Measurements from ENCODE around the gene PLCB1.

PLCB1 gene

DNA sequence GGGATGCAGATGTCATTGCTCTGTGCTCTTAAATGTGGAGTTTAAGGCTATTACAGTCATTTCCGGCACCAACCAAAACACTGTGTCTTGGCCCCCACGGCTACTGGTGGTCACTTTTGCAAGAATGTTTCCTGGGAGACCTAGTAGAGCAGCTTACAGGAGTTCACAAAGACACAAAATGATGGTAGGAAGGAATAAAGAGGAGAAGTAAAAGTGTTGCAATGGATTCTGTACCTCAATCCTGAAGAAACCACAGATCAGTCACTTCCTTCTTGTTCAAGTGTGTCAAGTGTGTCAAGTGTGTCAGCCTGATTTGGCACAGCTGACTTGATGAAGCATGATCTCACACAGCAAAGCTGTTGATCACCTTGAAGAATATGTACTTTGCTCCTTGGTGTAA lies 344.0 kb downstream of the PLCB1 start:
- peaks cover 11% of the 10 kb centered on the region for H3K4me1 ChIP-seq (ENCODE audit: control insufficient read depth, insufficient read depth, low read length)
- H3K4me3 ChIP-seq (ENCODE audit: low read depth, low read length) = no peak overlapping the region
- no peak overlapping the region for H3K9ac ChIP-seq (ENCODE audit: low read length)
- no peaks in the 10 kb centered on the region for H3K36me3 ChIP-seq (ENCODE audit: control insufficient read depth, insufficient read depth, low read length)
- no peaks in the 10 kb centered on the region for H3K9me3 ChIP-seq (ENCODE audit: control insufficient read depth, insufficient read depth, low read depth, low read length)
- H3K27me3 ChIP-seq (ENCODE audit: control insufficient read depth, insufficient read depth, low read length) = no peaks in the 10 kb centered on the region
- no peak overlapping the region for H3K27ac ChIP-seq (ENCODE audit: low read depth, low read length)

DNA sequence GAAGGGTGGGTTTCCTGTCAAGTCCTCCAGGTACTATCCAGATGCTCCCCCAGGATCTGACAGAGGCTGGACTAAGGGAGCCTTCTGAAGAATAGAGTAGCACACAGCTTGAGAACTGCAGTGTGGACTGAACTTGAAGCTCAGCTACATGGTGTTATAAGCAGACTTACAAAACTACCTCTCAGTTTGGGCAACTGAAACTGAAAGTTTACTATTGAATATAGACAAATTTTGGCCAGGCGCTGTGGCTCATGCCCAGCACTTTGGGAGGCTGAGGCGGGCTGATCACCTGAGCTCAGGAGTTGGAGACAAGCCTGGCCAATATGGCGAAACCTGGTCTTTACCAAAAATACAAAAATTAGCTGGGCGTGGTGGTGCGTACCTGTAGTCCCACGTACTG lies 348.5 kb downstream of the PLCB1 start:
- H3K9me3 ChIP-seq (ENCODE audit: control insufficient read depth, insufficient read depth, low read depth, low read length) = no peaks in the 10 kb centered on the region
- H3K4me1 ChIP-seq (ENCODE audit: control insufficient read depth, insufficient read depth, low read length) = no peaks in the 10 kb centered on the region
- H3K9ac ChIP-seq (ENCODE audit: low read length) = no peak overlapping the region
- H3K27me3 ChIP-seq (ENCODE audit: control insufficient read depth, insufficient read depth, low read length) = no peaks in the 10 kb centered on the region
- H3K36me3 ChIP-seq (ENCODE audit: control insufficient read depth, insufficient read depth, low read length) = no peaks in the 10 kb centered on the region
- no peak overlapping the region for H3K4me3 ChIP-seq (ENCODE audit: low read depth, low read length)
- H3K27ac ChIP-seq (ENCODE audit: low read depth, low read length) = no peak overlapping the region

DNA sequence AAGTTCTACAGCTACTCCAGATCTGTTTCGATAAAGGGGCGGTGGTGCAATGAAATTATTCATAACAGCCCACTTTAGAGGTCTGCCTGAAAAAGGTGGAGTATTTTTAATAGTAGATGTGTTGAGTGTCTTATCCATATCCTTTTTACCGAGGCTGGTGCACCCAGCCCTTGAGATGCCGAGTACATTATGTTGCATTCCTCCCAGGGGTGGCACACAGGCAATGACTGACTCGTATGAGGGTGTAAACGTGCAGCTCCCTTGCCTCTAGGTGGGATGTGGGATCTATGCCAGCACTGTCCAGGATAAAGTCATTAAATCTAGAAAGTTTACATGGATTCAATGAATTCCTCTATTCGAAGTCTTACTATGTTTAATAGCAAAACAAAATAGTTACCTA lies 355.6 kb downstream of the PLCB1 start:
- Histone ChIP-seq H3K4me1 (ENCODE audit: control insufficient read depth, insufficient read depth, low read length) (peaks cover 11% of the 10 kb centered on the region), H3K9me3 (ENCODE audit: control insufficient read depth, insufficient read depth, low read depth, low read length) (no peaks in the 10 kb centered on the region)

DNA sequence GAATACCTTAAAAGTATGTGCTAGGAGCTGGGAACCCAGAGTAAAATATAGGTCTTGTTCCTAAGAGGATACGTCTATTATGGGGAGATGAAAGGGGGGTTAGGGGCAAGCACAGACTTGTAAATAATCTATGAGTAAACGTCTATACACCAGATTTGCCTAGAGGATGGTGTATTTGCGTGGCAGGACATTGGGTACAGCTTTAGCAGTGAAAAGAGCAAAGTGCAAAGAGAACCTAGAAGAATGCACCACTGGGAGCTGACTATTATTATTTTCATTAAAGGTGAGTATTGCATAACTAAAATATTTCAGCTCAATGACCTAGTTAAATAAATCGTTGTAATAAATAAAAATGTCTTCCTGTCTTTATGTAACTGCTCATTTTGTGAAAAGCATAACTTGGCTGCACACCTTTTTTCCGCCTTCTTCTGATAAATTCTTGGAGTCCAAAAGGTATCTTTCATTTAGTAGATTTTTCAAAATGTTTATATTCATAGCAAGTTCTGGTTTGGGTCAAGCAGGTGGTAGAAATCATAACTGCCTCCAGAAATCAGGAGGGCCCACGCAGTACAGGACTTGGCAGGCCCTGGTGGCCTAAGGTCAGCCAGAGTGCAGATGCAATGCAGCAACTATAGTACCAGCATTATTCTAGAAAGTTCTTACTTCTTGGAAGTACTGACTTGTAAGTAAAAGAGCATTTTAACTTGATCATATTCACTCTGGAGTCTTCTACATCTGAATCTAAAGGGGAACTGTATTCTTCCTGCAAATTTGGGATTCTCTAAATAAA lies 357.2 kb downstream of the PLCB1 start:
- no peaks in the 10 kb centered on the region for H3K27me3 ChIP-seq (ENCODE audit: control insufficient read depth, insufficient read depth, low read length)
- peaks cover 11% of the 10 kb centered on the region for H3K4me1 ChIP-seq (ENCODE audit: control insufficient read depth, insufficient read depth, low read length)
- H3K27ac ChIP-seq (ENCODE audit: low read depth, low read length) = no peak overlapping the region
- no peaks in the 10 kb centered on the region for H3K9me3 ChIP-seq (ENCODE audit: control insufficient read depth, insufficient read depth, low read depth, low read length)
- no peak overlapping the region for H3K4me3 ChIP-seq (ENCODE audit: low read depth, low read length)
- no peak overlapping the region for H3K9ac ChIP-seq (ENCODE audit: low read length)
- H3K36me3 ChIP-seq (ENCODE audit: control insufficient read depth, insufficient read depth, low read length) = no peaks in the 10 kb centered on the region

More for the DNA sequence above, 355.6 kb downstream of the PLCB1 start:
- no peak overlapping the region for H3K9ac ChIP-seq (ENCODE audit: low read length)
- no peaks in the 10 kb centered on the region for H3K36me3 ChIP-seq (ENCODE audit: control insufficient read depth, insufficient read depth, low read length)
- H3K4me3 ChIP-seq (ENCODE audit: low read depth, low read length) = no peak overlapping the region
- no peaks in the 10 kb centered on the region for H3K27me3 ChIP-seq (ENCODE audit: control insufficient read depth, insufficient read depth, low read length)
- H3K27ac ChIP-seq (ENCODE audit: low read depth, low read length) = no peak overlapping the region

DNA sequence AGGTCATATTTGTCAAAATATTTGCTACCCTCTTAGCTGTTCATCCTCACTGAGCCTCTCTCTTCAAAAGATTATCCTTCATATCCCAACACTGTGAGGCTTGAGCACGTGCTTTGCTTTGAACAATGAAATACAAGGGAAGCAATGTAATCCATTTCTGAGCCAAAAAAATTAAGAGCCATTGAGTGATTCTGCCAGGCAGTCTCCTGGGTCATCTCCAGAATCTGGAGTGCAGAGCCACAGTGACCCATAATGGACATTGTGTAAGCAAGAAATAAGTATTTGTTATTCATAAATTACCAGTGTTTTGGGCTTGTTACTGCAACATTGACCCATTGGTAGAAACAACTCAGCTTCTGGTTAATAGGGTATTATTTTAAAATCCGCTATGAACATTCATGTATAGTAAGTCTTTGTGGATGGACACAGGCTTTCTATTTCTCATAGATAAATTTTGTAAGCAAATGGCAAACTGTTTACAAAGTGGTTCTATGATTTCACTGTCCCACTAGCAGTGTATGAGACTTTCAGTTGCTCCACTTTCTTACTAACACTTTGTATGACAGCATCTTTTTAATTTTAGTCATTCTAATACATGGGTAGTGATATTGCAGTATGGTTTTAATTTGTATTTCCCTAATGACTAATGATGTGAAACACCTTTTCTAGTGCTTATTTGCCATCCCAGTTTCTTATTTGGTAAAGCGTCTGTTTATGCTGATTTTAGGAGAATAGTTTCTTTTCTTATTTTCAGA lies 358.2 kb downstream of the PLCB1 start:
- no peak overlapping the region for H3K4me3 ChIP-seq (ENCODE audit: low read depth, low read length)
- H3K9me3 ChIP-seq (ENCODE audit: control insufficient read depth, insufficient read depth, low read depth, low read length) = no peaks in the 10 kb centered on the region
- no peak overlapping the region for H3K9ac ChIP-seq (ENCODE audit: low read length)
- H3K4me1 ChIP-seq (ENCODE audit: control insufficient read depth, insufficient read depth, low read length) = peaks cover 11% of the 10 kb centered on the region
- no peaks in the 10 kb centered on the region for H3K27me3 ChIP-seq (ENCODE audit: control insufficient read depth, insufficient read depth, low read length)
- no peak overlapping the region for H3K27ac ChIP-seq (ENCODE audit: low read depth, low read length)
- no peaks in the 10 kb centered on the region for H3K36me3 ChIP-seq (ENCODE audit: control insufficient read depth, insufficient read depth, low read length)

DNA sequence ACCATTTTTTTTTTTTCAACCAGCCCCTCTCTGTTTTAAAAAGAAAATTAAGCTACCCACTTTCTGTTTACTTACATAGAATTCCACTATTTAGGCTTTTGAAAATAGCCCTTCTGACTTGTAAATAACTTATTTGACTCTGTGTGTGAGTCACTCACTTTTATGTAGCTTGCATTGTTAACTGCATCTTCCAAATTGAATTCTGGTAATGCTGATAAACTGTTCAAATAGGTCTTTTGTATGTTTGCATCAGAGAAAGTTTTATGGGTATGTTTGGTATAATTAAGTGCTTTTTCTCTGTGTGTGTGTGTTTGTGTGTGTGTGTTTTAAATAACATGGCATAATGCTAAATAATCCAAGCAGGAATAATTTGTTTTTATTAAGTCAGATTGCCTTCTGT lies 360.1 kb downstream of the PLCB1 start:
- H3K27ac ChIP-seq (ENCODE audit: low read depth, low read length) = no peak overlapping the region
- no peak overlapping the region for H3K9ac ChIP-seq (ENCODE audit: low read length)
- H3K9me3 ChIP-seq (ENCODE audit: control insufficient read depth, insufficient read depth, low read depth, low read length) = no peaks in the 10 kb centered on the region
- peaks cover 11% of the 10 kb centered on the region for H3K4me1 ChIP-seq (ENCODE audit: control insufficient read depth, insufficient read depth, low read length)
- H3K27me3 ChIP-seq (ENCODE audit: control insufficient read depth, insufficient read depth, low read length) = no peaks in the 10 kb centered on the region
- no peaks in the 10 kb centered on the region for H3K36me3 ChIP-seq (ENCODE audit: control insufficient read depth, insufficient read depth, low read length)
- H3K4me3 ChIP-seq (ENCODE audit: low read depth, low read length) = no peak overlapping the region

DNA sequence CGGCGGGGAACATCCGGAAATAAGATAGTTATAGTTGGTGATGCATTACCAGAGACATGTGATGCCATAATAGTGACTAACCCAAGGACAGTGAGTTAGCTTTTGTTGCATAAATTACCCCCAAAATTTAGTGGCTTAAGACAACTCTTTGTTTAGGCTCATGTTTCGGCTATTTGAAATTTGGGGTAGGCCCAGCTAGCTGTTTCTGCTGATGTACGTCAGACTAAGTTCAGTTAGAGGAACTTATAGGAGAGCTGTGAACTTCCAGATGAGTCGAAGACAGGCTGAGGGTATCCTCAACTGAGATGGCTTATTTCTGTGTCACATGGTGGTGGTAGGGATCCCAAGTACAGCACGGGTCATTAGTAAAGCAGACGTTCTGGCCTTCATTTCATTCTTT lies 366.5 kb downstream of the PLCB1 start:
- no peaks in the 10 kb centered on the region for H3K9me3 ChIP-seq (ENCODE audit: control insufficient read depth, insufficient read depth, low read depth, low read length)
- H3K27ac ChIP-seq (ENCODE audit: low read depth, low read length) = no peak overlapping the region

DNA sequence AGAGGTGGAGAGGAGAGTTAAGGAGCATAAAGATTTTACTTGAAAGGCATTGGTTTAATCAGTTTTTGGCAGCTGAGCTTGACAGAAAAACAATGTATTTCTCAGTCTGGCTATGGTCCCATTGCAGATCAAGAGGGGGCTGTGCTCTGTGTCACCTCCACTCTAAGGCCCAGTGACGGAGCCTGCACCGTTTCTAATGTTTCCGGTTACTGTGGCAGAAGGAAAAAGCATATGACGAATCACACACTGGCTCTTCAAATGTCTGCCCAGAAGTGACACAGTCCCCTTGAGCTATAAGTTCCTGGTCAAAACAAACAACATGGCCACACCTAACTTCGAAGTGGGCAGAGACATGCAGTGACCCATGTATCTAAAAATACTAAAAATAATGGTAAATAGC lies 372.0 kb downstream of the PLCB1 start:
- Histone ChIP-seq H3K9me3 (ENCODE audit: control insufficient read depth, insufficient read depth, low read depth, low read length) (no peaks in the 10 kb centered on the region), H3K27ac (ENCODE audit: low read depth, low read length) (no peak overlapping the region), H3K4me3 (ENCODE audit: low read depth, low read length) (no peak overlapping the region), H3K27me3 (ENCODE audit: control insufficient read depth, insufficient read depth, low read length) (no peaks in the 10 kb centered on the region), H3K36me3 (ENCODE audit: control insufficient read depth, insufficient read depth, low read length) (no peaks in the 10 kb centered on the region), H3K4me1 (ENCODE audit: control insufficient read depth, insufficient read depth, low read length) (peaks cover 10% of the 10 kb centered on the region), H3K9ac (ENCODE audit: low read length) (no peak overlapping the region)

More for the DNA sequence above, 366.5 kb downstream of the PLCB1 start:
- Histone ChIP-seq H3K36me3 (ENCODE audit: control insufficient read depth, insufficient read depth, low read length) (no peaks in the 10 kb centered on the region), H3K4me1 (ENCODE audit: control insufficient read depth, insufficient read depth, low read length) (no peaks in the 10 kb centered on the region), H3K27me3 (ENCODE audit: control insufficient read depth, insufficient read depth, low read length) (no peaks in the 10 kb centered on the region), H3K9ac (ENCODE audit: low read length) (no peak overlapping the region), H3K4me3 (ENCODE audit: low read depth, low read length) (no peak overlapping the region)

DNA sequence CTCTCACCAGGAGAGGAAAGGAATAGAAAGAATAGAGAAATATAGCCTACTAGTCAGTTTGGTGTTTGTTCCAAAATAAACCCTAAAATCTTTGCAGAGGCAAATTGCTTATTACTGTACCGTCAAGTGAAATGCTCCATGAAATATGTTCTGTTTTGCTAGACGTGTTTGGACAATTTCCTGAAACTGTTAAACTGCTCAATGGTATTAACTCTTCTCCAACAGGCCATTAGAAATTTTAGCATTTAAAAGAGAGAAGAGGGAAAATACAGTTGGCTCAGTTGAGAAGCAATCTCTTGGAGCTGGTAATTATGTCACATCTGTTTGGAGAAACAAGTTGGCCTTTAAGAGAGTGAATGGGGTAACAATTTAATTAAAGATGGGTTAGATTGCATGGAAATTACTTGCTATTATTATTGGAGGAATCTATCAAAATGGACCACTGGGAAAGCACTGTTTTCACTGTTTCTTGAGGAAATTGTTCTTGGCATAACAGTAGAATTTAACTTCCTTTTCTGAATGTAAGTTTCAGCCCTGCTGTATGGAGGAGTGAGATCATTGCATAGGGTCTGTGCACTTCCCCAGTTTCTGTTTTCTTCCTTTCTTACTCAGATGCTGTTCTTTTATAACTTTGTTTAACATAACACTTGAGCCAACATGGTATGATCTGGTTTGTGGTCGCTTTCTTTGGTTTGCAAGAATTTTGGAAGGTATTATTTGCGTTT lies 373.6 kb downstream of the PLCB1 start:
- Histone ChIP-seq H3K9me3 (ENCODE audit: control insufficient read depth, insufficient read depth, low read depth, low read length) (no peaks in the 10 kb centered on the region), H3K4me1 (ENCODE audit: control insufficient read depth, insufficient read depth, low read length) (peaks cover 10% of the 10 kb centered on the region), H3K36me3 (ENCODE audit: control insufficient read depth, insufficient read depth, low read length) (no peaks in the 10 kb centered on the region), H3K27me3 (ENCODE audit: control insufficient read depth, insufficient read depth, low read length) (no peaks in the 10 kb centered on the region), H3K9ac (ENCODE audit: low read length) (no peak overlapping the region), H3K4me3 (ENCODE audit: low read depth, low read length) (no peak overlapping the region), H3K27ac (ENCODE audit: low read depth, low read length) (no peak overlapping the region; the same call in 1 of the 2 replicates)

DNA sequence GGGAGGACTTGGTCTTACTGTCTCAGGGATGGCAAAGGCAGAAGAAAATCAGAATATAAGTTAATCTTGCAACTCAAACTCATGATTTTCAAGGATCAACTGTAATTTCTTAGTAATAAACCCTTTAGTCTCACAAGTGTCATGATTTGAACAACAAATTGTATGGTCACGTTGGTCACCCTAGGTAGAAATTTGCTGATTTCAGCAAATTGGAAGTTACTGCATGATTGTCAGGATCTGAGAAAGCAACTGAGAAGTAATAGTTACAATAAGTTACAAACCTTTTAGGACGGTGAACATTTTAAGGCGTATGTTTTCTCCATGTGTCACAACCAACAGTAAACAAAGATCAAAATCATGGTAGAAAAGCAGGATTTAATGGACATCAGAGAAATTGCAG lies 375.2 kb downstream of the PLCB1 start:
- Histone ChIP-seq H3K36me3 (ENCODE audit: control insufficient read depth, insufficient read depth, low read length) (no peaks in the 10 kb centered on the region), H3K4me1 (ENCODE audit: control insufficient read depth, insufficient read depth, low read length) (peaks cover 10% of the 10 kb centered on the region), H3K4me3 (ENCODE audit: low read depth, low read length) (no peak overlapping the region), H3K27me3 (ENCODE audit: control insufficient read depth, insufficient read depth, low read length) (no peaks in the 10 kb centered on the region), H3K9ac (ENCODE audit: low read length) (no peak overlapping the region), H3K9me3 (ENCODE audit: control insufficient read depth, insufficient read depth, low read depth, low read length) (no peaks in the 10 kb centered on the region), H3K27ac (ENCODE audit: low read depth, low read length) (no peak overlapping the region)

DNA sequence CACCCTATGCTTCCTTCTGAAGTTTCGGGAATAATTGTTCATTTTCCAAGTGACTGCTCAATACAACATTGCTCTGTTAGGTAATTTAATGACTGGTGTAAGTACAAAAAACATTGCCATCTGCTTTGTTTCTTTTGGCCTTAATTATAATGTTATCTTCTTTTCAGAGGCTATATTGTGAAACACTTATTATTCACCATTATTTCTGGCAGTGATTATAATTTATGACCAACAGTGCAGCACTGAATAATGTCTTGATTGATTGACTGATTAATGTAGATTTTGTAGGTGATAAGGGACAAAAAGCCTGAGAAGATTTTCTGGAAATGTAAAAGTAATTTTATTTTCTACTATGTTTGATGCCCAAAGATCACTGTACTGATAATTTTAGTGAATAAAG lies 377.7 kb downstream of the PLCB1 start:
- Histone ChIP-seq H3K36me3 (ENCODE audit: control insufficient read depth, insufficient read depth, low read length) (no peaks in the 10 kb centered on the region), H3K27ac (ENCODE audit: low read depth, low read length) (no peak overlapping the region), H3K27me3 (ENCODE audit: control insufficient read depth, insufficient read depth, low read length) (no peaks in the 10 kb centered on the region), H3K4me3 (ENCODE audit: low read depth, low read length) (no peak overlapping the region), H3K4me1 (ENCODE audit: control insufficient read depth, insufficient read depth, low read length) (peaks cover 10% of the 10 kb centered on the region), H3K9ac (ENCODE audit: low read length) (no peak overlapping the region), H3K9me3 (ENCODE audit: control insufficient read depth, insufficient read depth, low read depth, low read length) (no peaks in the 10 kb centered on the region)

Measured in HUES6 (cell line).